ENCODE measurements around the gene CISD3.

CISD3 gene

GRCh38 chr17:38729886-38730525 lies at the start of gene CISD3:
CISD3 (plus strand) TSS chr17:38730341; CDS start chr17:38730359, 18 bp downstream.
- Histone ChIP-seq H3K4me1 (ENCODE audit: control insufficient read depth in 1 of 2, insufficient read depth in 2 of 2, low read length in 2 of 2) (peaks cover 15 to 44% of the 10 kb centered on the region in 2 donors), H3K27ac (ENCODE audit: low read length) (peak within 1 kb of the TSS; percentile 83), H3K9me3 (ENCODE audit: control insufficient read depth in 1 of 2, low read length in 2 of 2) (no peaks in the 10 kb centered on the region), H3K27me3 (ENCODE audit: low read depth, low read length) (no peaks in the 10 kb centered on the region), H3K4me3 (ENCODE audit: low read depth in 1 of 2, low read length in 2 of 2) (peak within 1 kb of the TSS; percentile 73 to 93), H3K36me3 (ENCODE audit: control insufficient read depth in 1 of 2, insufficient read depth in 2 of 2, low read length in 2 of 2) (peaks cover 10 to 11% of the 10 kb centered on the region in 2 donors)

- Histone ChIP-seq H3K9me3 (ENCODE audit: control insufficient read depth in 1 of 2, low read length in 2 of 2) (no peaks in the 10 kb centered on the region), H3K36me3 (ENCODE audit: control insufficient read depth in 1 of 2, insufficient read depth in 2 of 2, low read length in 2 of 2) (no peaks in the 10 kb centered on the region), H3K4me1 (ENCODE audit: control insufficient read depth in 1 of 2, insufficient read depth in 2 of 2, low read length in 2 of 2) (no peaks in the 10 kb centered on the region), H3K27me3 (ENCODE audit: low read depth, low read length) (peaks cover under 1% of the 10 kb centered on the region), H3K4me3 (ENCODE audit: low read depth in 1 of 2, low read length in 2 of 2) (no peak overlapping the region), H3K27ac (ENCODE audit: low read length) (no peak overlapping the region)
These were observed 49.0 kb upstream of the CISD3 start for GRCh38 chr17:38681096-38681495.

- H3K4me1 ChIP-seq (ENCODE audit: control insufficient read depth in 1 of 2, insufficient read depth in 2 of 2, low read length in 2 of 2): no peaks in the 10 kb centered on the region
- no peaks in the 10 kb centered on the region for H3K36me3 ChIP-seq (ENCODE audit: control insufficient read depth in 1 of 2, insufficient read depth in 2 of 2, low read length in 2 of 2)
- no peaks in the 10 kb centered on the region for H3K27me3 ChIP-seq (ENCODE audit: low read depth, low read length)
- no peak overlapping the region for H3K4me3 ChIP-seq (ENCODE audit: low read depth in 1 of 2, low read length in 2 of 2)
- no peaks in the 10 kb centered on the region for H3K9me3 ChIP-seq (ENCODE audit: control insufficient read depth in 1 of 2, low read length in 2 of 2)
- no peak overlapping the region for H3K27ac ChIP-seq (ENCODE audit: low read length)
These were observed 44.6 kb upstream of the CISD3 start for GRCh38 chr17:38685491-38685890.

- Histone ChIP-seq H3K27me3 (ENCODE audit: low read depth, low read length) (no peaks in the 10 kb centered on the region), H3K4me1 (ENCODE audit: control insufficient read depth in 1 of 2, insufficient read depth in 2 of 2, low read length in 2 of 2) (no peaks in the 10 kb centered on the region), H3K36me3 (ENCODE audit: control insufficient read depth in 1 of 2, insufficient read depth in 2 of 2, low read length in 2 of 2) (no peaks in the 10 kb centered on the region), H3K27ac (ENCODE audit: low read length) (no peak overlapping the region), H3K9me3 (ENCODE audit: control insufficient read depth in 1 of 2, low read length in 2 of 2) (no peaks in the 10 kb centered on the region), H3K4me3 (ENCODE audit: low read depth in 1 of 2, low read length in 2 of 2) (no peak overlapping the region)
These were observed 42.9 kb upstream of the CISD3 start for GRCh38 chr17:38687286-38687685.

- peaks cover 7 to 10% of the 10 kb centered on the region in 2 donors for H3K4me1 ChIP-seq (ENCODE audit: control insufficient read depth in 1 of 2, insufficient read depth in 2 of 2, low read length in 2 of 2)
- H3K4me3 ChIP-seq (ENCODE audit: low read depth in 1 of 2, low read length in 2 of 2): no peak overlapping the region
- H3K9me3 ChIP-seq (ENCODE audit: control insufficient read depth in 1 of 2, low read length in 2 of 2): no peaks in the 10 kb centered on the region
- no peak overlapping the region for H3K27ac ChIP-seq (ENCODE audit: low read length)
- no peaks in the 10 kb centered on the region for H3K27me3 ChIP-seq (ENCODE audit: low read depth, low read length)
- H3K36me3 ChIP-seq (ENCODE audit: control insufficient read depth in 1 of 2, insufficient read depth in 2 of 2, low read length in 2 of 2): no peaks in the 10 kb centered on the region
These were observed 39.8 kb upstream of the CISD3 start for GRCh38 chr17:38690386-38690785.

- no peaks in the 10 kb centered on the region for H3K27me3 ChIP-seq (ENCODE audit: low read depth, low read length)
- no peak overlapping the region for H3K4me3 ChIP-seq (ENCODE audit: low read depth in 1 of 2, low read length in 2 of 2)
- peaks cover 7 to 10% of the 10 kb centered on the region in 2 donors for H3K4me1 ChIP-seq (ENCODE audit: control insufficient read depth in 1 of 2, insufficient read depth in 2 of 2, low read length in 2 of 2)
- H3K27ac ChIP-seq (ENCODE audit: low read length): no peak overlapping the region
- no peaks in the 10 kb centered on the region for H3K36me3 ChIP-seq (ENCODE audit: control insufficient read depth in 1 of 2, insufficient read depth in 2 of 2, low read length in 2 of 2)
- no peaks in the 10 kb centered on the region for H3K9me3 ChIP-seq (ENCODE audit: control insufficient read depth in 1 of 2, low read length in 2 of 2)
These were observed 39.0 kb upstream of the CISD3 start for GRCh38 chr17:38691154-38691553.

GRCh38 chr17:38693700-38694329 lies 36.3 kb upstream of the CISD3 start:
- Histone ChIP-seq H3K9me3 (ENCODE audit: control insufficient read depth in 1 of 2, low read length in 2 of 2) (no peaks in the 10 kb centered on the region), H3K4me3 (ENCODE audit: low read depth in 1 of 2, low read length in 2 of 2) (peak overlapping the region in 1 of 2 donors; percentile 0), H3K27me3 (ENCODE audit: low read depth, low read length) (no peaks in the 10 kb centered on the region), H3K36me3 (ENCODE audit: control insufficient read depth in 1 of 2, insufficient read depth in 2 of 2, low read length in 2 of 2) (no peaks in the 10 kb centered on the region), H3K4me1 (ENCODE audit: control insufficient read depth in 1 of 2, insufficient read depth in 2 of 2, low read length in 2 of 2) (peaks cover 7 to 10% of the 10 kb centered on the region in 2 donors), H3K27ac (ENCODE audit: low read length) (peak overlapping the region; percentile 49)

GRCh38 chr17:38697061-38697820 lies 32.9 kb upstream of the CISD3 start:
- Histone ChIP-seq H3K27me3 (ENCODE audit: low read depth, low read length) (no peaks in the 10 kb centered on the region), H3K27ac (ENCODE audit: low read length) (no peak overlapping the region), H3K36me3 (ENCODE audit: control insufficient read depth in 1 of 2, insufficient read depth in 2 of 2, low read length in 2 of 2) (no peaks in the 10 kb centered on the region), H3K9me3 (ENCODE audit: control insufficient read depth in 1 of 2, low read length in 2 of 2) (no peaks in the 10 kb centered on the region), H3K4me3 (ENCODE audit: low read depth in 1 of 2, low read length in 2 of 2) (no peak overlapping the region), H3K4me1 (ENCODE audit: control insufficient read depth in 1 of 2, insufficient read depth in 2 of 2, low read length in 2 of 2) (peaks cover 15 to 20% of the 10 kb centered on the region in 2 donors)

GRCh38 chr17:38698760-38699159 lies 31.4 kb upstream of the CISD3 start:
- no peaks in the 10 kb centered on the region for H3K9me3 ChIP-seq (ENCODE audit: control insufficient read depth in 1 of 2, low read length in 2 of 2)
- no peak overlapping the region for H3K4me3 ChIP-seq (ENCODE audit: low read depth in 1 of 2, low read length in 2 of 2)
- peaks cover 14 to 23% of the 10 kb centered on the region in 2 donors for H3K4me1 ChIP-seq (ENCODE audit: control insufficient read depth in 1 of 2, insufficient read depth in 2 of 2, low read length in 2 of 2)
- H3K27ac ChIP-seq (ENCODE audit: low read length): no peak overlapping the region
- H3K27me3 ChIP-seq (ENCODE audit: low read depth, low read length): no peaks in the 10 kb centered on the region
- no peaks in the 10 kb centered on the region for H3K36me3 ChIP-seq (ENCODE audit: control insufficient read depth in 1 of 2, insufficient read depth in 2 of 2, low read length in 2 of 2)

GRCh38 chr17:38701504-38702165 lies 28.5 kb upstream of the CISD3 start:
- H3K4me3 ChIP-seq (ENCODE audit: low read depth in 1 of 2, low read length in 2 of 2): peak overlapping the region; percentile 69 to 77
- H3K27ac ChIP-seq (ENCODE audit: low read length): peak overlapping the region; percentile 86
- H3K36me3 ChIP-seq (ENCODE audit: control insufficient read depth in 1 of 2, insufficient read depth in 2 of 2, low read length in 2 of 2): no peaks in the 10 kb centered on the region
- H3K27me3 ChIP-seq (ENCODE audit: low read depth, low read length): no peaks in the 10 kb centered on the region
- H3K9me3 ChIP-seq (ENCODE audit: control insufficient read depth in 1 of 2, low read length in 2 of 2): no peaks in the 10 kb centered on the region
- peaks cover 10 to 20% of the 10 kb centered on the region in 2 donors for H3K4me1 ChIP-seq (ENCODE audit: control insufficient read depth in 1 of 2, insufficient read depth in 2 of 2, low read length in 2 of 2)
